Ishikawa (cell line): ENCODE data around the gene MAST4.

Experiments
- CEBPB ChIP-seq: IDR thresholded peaks from 2 replicates; pipeline ENCODE4 v1.6.1; 2012
- CREB1 ChIP-seq: IDR thresholded peaks from 2 replicates; pipeline ENCODE4 v1.6.1; 2012; ENCODE audit warnings: low read depth
- EGR1 ChIP-seq: IDR thresholded peaks from 2 replicates; pipeline ENCODE4 v1.6.1; 2012
- EP300 ChIP-seq: IDR thresholded peaks from 2 replicates; pipeline ENCODE4 v1.6.1; 2012; ENCODE audit warnings: borderline replicate concordance
- FOXM1 ChIP-seq: IDR thresholded peaks from 2 replicates; pipeline ENCODE4 v1.6.1; 2012; ENCODE audit warnings: low read depth, borderline replicate concordance
- NFIC ChIP-seq: IDR thresholded peaks from 2 replicates; pipeline ENCODE4 v1.6.1; 2012
- RAD21 ChIP-seq: IDR thresholded peaks from 2 replicates; pipeline ENCODE4 v1.6.1; 2012; ENCODE audit warnings: low read depth
- TAF1 ChIP-seq: IDR thresholded peaks from 2 replicates; pipeline ENCODE4 v1.6.1; 2012; ENCODE audit warnings: low read depth, mild to moderate bottlenecking
- TCF12 ChIP-seq: IDR thresholded peaks from 2 replicates; pipeline ENCODE4 v1.6.1; 2012; ENCODE audit warnings: low read depth
- TEAD4 ChIP-seq: IDR thresholded peaks from 2 replicates; pipeline ENCODE4 v1.6.1; 2012
- YY1 ChIP-seq: IDR thresholded peaks from 2 replicates; pipeline ENCODE4 v1.6.1; 2012; ENCODE audit warnings: low read depth
- ZBTB7A ChIP-seq: IDR thresholded peaks from 2 replicates; pipeline ENCODE4 v1.6.1; 2012; ENCODE audit warnings: low read depth
- TF ChIP-seq, protein P1 (sequence below): IDR thresholded peaks from 2 replicates; pipeline ENCODE4 v1.6.1; 2012; ENCODE audit warnings: low read depth, mild to moderate bottlenecking
- TF ChIP-seq, protein P2 (sequence below): IDR thresholded peaks from 2 replicates; pipeline ENCODE4 v1.6.1; 2012
- TF ChIP-seq, protein P3 (sequence below): IDR thresholded peaks from 2 replicates; pipeline ENCODE4 v1.6.1; 2012

Gene MAST4

DNA sequence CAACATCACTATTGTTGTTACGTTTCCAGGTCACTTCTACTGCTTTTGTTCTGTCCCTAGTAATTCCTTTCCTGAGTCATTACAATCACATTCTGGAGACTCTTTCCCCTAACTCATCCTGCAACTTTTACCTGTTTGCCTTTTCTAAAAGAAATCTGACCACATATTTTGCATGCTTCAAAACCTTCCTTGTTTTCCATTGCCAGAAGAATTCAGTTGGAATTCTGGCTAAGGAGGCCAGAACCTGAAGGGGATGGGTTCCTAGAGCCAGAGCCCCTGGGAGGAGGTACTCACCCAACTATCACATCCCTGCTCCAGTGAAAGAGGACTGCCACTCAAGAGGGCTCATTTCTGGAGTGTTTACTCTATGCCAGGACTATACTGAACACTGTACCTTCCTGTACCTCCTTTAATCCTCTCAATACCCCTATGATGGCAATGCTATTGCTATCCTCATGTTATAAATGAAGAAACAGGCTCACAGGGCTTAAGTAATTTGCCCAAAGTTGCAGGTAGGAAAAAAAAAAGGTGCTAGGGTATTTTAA lies 42.8 kb upstream of the MAST4 start:
- TF ChIP-seq, protein P1, sequence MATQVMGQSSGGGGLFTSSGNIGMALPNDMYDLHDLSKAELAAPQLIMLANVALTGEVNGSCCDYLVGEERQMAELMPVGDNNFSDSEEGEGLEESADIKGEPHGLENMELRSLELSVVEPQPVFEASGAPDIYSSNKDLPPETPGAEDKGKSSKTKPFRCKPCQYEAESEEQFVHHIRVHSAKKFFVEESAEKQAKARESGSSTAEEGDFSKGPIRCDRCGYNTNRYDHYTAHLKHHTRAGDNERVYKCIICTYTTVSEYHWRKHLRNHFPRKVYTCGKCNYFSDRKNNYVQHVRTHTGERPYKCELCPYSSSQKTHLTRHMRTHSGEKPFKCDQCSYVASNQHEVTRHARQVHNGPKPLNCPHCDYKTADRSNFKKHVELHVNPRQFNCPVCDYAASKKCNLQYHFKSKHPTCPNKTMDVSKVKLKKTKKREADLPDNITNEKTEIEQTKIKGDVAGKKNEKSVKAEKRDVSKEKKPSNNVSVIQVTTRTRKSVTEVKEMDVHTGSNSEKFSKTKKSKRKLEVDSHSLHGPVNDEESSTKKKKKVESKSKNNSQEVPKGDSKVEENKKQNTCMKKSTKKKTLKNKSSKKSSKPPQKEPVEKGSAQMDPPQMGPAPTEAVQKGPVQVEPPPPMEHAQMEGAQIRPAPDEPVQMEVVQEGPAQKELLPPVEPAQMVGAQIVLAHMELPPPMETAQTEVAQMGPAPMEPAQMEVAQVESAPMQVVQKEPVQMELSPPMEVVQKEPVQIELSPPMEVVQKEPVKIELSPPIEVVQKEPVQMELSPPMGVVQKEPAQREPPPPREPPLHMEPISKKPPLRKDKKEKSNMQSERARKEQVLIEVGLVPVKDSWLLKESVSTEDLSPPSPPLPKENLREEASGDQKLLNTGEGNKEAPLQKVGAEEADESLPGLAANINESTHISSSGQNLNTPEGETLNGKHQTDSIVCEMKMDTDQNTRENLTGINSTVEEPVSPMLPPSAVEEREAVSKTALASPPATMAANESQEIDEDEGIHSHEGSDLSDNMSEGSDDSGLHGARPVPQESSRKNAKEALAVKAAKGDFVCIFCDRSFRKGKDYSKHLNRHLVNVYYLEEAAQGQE: no peak
- TF ChIP-seq CEBPB: no peak
- TF ChIP-seq, protein P2, sequence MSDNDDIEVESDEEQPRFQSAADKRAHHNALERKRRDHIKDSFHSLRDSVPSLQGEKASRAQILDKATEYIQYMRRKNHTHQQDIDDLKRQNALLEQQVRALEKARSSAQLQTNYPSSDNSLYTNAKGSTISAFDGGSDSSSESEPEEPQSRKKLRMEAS: no peak
- TF ChIP-seq YY1: no peak
- no peak for TF ChIP-seq RAD21
- no peak for TF ChIP-seq TEAD4
- TF ChIP-seq EP300: no peak
- no peak for TF ChIP-seq NFIC
- TF ChIP-seq TCF12: no peak
- TF ChIP-seq CREB1: no peak
- no peak for TF ChIP-seq FOXM1
- TF ChIP-seq EGR1: no peak
- no peak for TF ChIP-seq TAF1

DNA sequence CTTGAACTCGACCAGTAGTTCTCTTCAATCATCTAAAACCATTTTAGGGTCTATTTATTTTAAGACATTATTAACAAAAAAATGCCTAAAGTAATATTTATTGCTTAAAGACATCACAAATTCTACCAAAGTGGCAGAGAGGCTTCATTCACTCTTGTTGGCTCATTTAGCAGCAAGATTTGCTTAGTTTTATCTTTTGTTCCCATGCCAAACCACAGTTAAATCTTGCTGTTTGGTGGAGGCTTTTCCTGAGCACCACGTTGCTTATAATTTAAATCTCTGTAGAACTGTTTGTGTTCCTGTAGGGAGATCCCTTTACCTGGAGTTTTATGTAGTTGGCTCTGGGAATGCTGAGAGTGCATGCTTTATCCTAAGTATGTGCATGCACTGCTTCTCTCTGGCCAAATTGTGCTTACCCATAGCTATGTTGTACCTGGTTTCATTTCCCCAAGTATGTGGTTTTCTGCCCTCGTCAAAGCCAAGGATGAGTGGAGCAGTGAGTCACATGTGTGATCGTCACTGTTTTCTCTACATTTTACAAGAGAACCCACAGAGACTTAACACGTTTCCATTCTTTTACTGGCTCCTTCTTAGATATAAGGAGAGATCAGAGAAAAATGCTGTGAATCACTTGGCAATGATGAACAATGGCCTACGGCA lies 42.1 kb upstream of the MAST4 start:
- TF ChIP-seq TEAD4 (no peak), CREB1 (no peak), CEBPB (no peak), EP300 (no peak), TAF1 (no peak)
- TF ChIP-seq, protein P1: no peak
- TF ChIP-seq, protein P2: no peak

DNA sequence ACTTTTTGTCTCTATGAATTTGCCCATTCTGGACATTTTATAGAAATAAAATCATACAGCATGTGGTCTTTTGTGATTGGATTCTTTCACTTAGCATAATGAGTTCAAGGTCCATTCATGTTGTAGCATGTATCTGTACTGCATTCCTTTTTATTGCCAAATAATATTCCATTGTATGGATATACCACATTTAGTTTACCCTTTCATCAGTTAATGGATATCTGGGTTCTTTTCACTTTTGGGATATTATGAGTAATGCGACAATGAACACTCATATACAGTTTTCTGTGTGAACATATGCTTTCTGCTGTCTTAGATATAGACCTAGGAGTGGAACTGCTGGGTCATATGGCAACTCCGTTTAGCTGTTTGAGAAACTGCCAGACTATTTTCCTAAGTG lies 41.3 kb upstream of the MAST4 start:
- no peak for TF ChIP-seq TCF12
- TF ChIP-seq TEAD4: no peak
- TF ChIP-seq ZBTB7A: no peak
- no peak for TF ChIP-seq RAD21
- TF ChIP-seq, protein P3, sequence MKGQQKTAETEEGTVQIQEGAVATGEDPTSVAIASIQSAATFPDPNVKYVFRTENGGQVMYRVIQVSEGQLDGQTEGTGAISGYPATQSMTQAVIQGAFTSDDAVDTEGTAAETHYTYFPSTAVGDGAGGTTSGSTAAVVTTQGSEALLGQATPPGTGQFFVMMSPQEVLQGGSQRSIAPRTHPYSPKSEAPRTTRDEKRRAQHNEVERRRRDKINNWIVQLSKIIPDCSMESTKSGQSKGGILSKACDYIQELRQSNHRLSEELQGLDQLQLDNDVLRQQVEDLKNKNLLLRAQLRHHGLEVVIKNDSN: no peak
- TF ChIP-seq, protein P1: no peak
- TF ChIP-seq FOXM1: no peak
- TF ChIP-seq TAF1: no peak
- no peak for TF ChIP-seq EP300
- TF ChIP-seq NFIC: no peak
- TF ChIP-seq YY1: no peak
- TF ChIP-seq, protein P2: no peak
- TF ChIP-seq CREB1: no peak
- no peak for TF ChIP-seq CEBPB
- no peak for TF ChIP-seq EGR1

DNA sequence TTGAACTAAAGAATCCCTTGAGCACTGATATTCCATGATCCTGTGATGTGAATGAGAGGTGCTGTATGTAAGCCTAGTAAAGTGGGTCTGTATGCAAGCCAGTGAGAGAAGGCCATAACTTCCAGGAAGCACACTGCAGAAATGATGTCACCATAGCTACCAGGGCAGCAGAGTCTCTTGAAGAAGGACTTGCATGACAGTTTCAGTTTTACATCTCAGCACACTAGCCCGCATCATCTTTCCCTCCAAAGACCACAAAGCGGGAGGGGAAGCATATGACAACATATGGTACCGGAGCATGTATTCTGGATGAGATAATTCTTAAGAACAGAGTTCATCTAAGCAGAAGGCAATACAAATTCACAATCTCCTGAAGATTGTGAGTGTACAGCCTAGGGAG lies 37.6 kb upstream of the MAST4 start:
- TF ChIP-seq TAF1 (no peak), EP300 (no peak), CREB1 (no peak), RAD21 (no peak), EGR1 (no peak), YY1 (no peak), TEAD4 (no peak), TCF12 (no peak), ZBTB7A (no peak), CEBPB (no peak), NFIC (no peak), FOXM1 (no peak)
- TF ChIP-seq, protein P1: no peak
- TF ChIP-seq, protein P2: no peak
- TF ChIP-seq, protein P3: no peak
